SK-N-MC (cell line): ENCODE measurements around the gene STRN4.
"Not testable (repeated sequence)": the region's sequence is repeated elsewhere in the genome, so short reads cannot be mapped to it uniquely, and the experiment has no call there.

Source experiments
- DNase-seq: peaks from one replicate; pipeline ENCODE4 v3.0.0-alpha.2; 2011; ENCODE audit warnings: low read depth, low spot score
- H3K27ac ChIP-seq: fragments of 200-600 bp; sonication (generic); 2 replicates; pipeline ENCODE4 v1.5.1; 2016; ENCODE audit warnings: mixed run types
- H3K36me3 ChIP-seq: fragments of 200-600 bp; sonication (generic); 2 replicates; pipeline ENCODE4 v1.6.1; 2017; ENCODE audit warnings: antibody characterized with exemption, low read length, mixed read lengths; ENCODE audit not compliant: insufficient read depth
- H3K4me3 ChIP-seq: fragments of 200-600 bp; sonication (generic); 2 replicates; pipeline ENCODE4 v1.5.1; 2016
- H3K9ac ChIP-seq: fragments of 200-600 bp; sonication (generic); 2 replicates; pipeline ENCODE4 v1.8.0; 2017; ENCODE audit warnings: mixed run types, mixed read lengths; ENCODE audit not compliant: insufficient read length
- H3K9me3 ChIP-seq: fragments of 200-600 bp; sonication (generic); 2 replicates; pipeline ENCODE4 v1.6.1; 2017; ENCODE audit warnings: low read depth, mild to moderate bottlenecking, antibody characterized with exemption, low read length, moderate library complexity, mixed read lengths
- EZH2 ChIP-seq: fragments of 200-600 bp; sonication (generic); IDR thresholded peaks from one replicate; pipeline ENCODE4 v1.6.1; 2017; ENCODE audit warnings: antibody characterized with exemption
- FOXP2 ChIP-seq: optimal IDR thresholded peaks from 2 replicates; pipeline ENCODE3; 2011; ENCODE audit warnings: mild to moderate bottlenecking, moderate library complexity; ENCODE audit not compliant: insufficient read depth; ENCODE audit errors: extremely low read length, control extremely low read depth
- POLR2AphosphoS5 ChIP-seq: IDR thresholded peaks from 2 replicates; pipeline ENCODE4 v1.6.1; 2012; ENCODE audit warnings: mild to moderate bottlenecking, low read depth, low read length, borderline replicate concordance

The STRN4 gene

GRCh38 chr19:46776927-46777911 lies 31.0 kb upstream of the STRN4 start:
- Histone ChIP-seq H3K9ac (no peak overlapping the region), H3K27ac (no peak overlapping the region), H3K36me3 (peaks cover 75% of the 10 kb centered on the region), H3K9me3 (no peaks in the 10 kb centered on the region), H3K4me3 (no peak overlapping the region)
- TF ChIP-seq EZH2 (no peak), FOXP2 (no peak), POLR2AphosphoS5 (no peak)
- DNase-seq = no peak

GRCh38 chr19:46775642-46776258 lies 29.5 kb upstream of the STRN4 start:
- no peak for DNase-seq
- Histone ChIP-seq H3K9ac (no peak overlapping the region), H3K4me3 (no peak overlapping the region), H3K9me3 (no peaks in the 10 kb centered on the region), H3K27ac (no peak overlapping the region), H3K36me3 (peaks cover 61% of the 10 kb centered on the region)
- no peak for TF ChIP-seq FOXP2
- TF ChIP-seq POLR2AphosphoS5 = no peak
- no peak for TF ChIP-seq EZH2

- Histone ChIP-seq H3K9me3 (no peaks in the 10 kb centered on the region), H3K36me3 (peaks cover 33% of the 10 kb centered on the region), H3K27ac (peak overlapping the region; percentile 77; the same call in 1 of the 2 replicates), H3K4me3 (no peak overlapping the region), H3K9ac (no peak overlapping the region)
- DNase-seq = no peak
- TF ChIP-seq POLR2AphosphoS5 (no peak), EZH2 (no peak), FOXP2 (no peak)
Measured at GRCh38 chr19:46773018-46773399, 26.8 kb upstream of the STRN4 start.

- TF ChIP-seq EZH2 (no peak), FOXP2 (no peak), POLR2AphosphoS5 (no peak)
- DNase-seq = no peak
- Histone ChIP-seq H3K9ac (no peak overlapping the region), H3K4me3 (no peak overlapping the region), H3K27ac (peak overlapping the region; percentile 36; the same call in 1 of the 2 replicates), H3K36me3 (peaks cover 29% of the 10 kb centered on the region), H3K9me3 (no peaks in the 10 kb centered on the region)
Measured at GRCh38 chr19:46772170-46773017, 26.1 kb upstream of the STRN4 start.

GRCh38 chr19:46768746-46769145 lies 22.5 kb upstream of the STRN4 start:
- H3K36me3 ChIP-seq, H3K9ac ChIP-seq, H3K27ac ChIP-seq, DNase-seq, H3K4me3 ChIP-seq, H3K9me3 ChIP-seq: not testable (repeated sequence)

GRCh38 chr19:46766569-46767317 lies 20.5 kb upstream of the STRN4 start:
- TF ChIP-seq POLR2AphosphoS5 (no peak), FOXP2 (no peak), EZH2 (no peak)
- Histone ChIP-seq H3K9ac (no peak overlapping the region), H3K4me3 (no peak overlapping the region), H3K27ac (no peak overlapping the region), H3K9me3 (no peaks in the 10 kb centered on the region), H3K36me3 (no peaks in the 10 kb centered on the region)
- no peak for DNase-seq

GRCh38 chr19:46764817-46765291 lies 18.6 kb upstream of the STRN4 start:
- Histone ChIP-seq H3K9me3 (no peaks in the 10 kb centered on the region), H3K36me3 (no peaks in the 10 kb centered on the region), H3K27ac (no peak overlapping the region), H3K4me3 (no peak overlapping the region), H3K9ac (no peak overlapping the region)
- TF ChIP-seq EZH2 = no peak
- TF ChIP-seq POLR2AphosphoS5 = no peak
- no peak for TF ChIP-seq FOXP2
- no peak for DNase-seq
